ENCODE results near the gene TTC34. TPM values are rescaled to one million over a fixed set of nuclear protein-coding genes. Genes with fewer than 3 reads are reported as not detected.

Gene TTC34
- total RNA-seq, 1 donor from 2014 or later = 1.4 TPM

DNA sequence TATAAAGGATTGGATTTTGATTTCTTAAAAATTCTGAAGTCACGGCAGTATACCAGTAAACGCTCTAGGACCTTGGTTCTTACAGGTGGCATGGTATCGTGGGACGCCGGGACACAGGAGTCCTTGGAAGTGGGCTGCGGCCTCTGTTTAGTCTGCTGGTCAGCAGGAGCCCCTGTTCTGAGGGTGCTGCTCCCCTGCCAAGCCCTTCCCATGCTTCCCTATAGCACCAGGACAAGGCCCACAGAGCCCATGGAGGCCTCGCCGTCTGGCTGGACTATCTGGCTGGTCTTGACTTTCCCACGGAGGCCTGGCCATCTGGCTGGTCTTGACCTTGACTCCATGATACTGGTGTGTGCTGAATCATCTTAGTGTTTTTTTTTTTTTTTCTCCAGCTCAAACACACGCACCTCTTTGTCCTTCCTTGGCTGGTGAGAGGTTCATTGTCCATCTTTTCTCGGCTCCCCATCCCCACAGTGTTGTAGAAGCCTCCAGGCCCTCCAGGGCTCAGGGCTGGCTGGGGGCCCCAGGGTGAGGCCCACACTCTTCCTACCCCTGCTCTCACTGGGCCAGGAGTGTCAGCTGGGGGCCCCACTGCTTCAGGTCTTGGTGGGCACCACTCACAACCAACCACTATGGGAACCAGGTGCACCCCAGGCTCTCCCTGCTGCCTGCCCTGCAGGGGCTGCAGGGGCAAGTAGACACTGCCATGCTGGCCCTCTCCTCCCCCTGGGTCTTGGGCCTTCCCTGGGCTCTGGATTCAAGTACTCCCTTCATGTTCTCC is 16.5 kb upstream of the TTC34 start:
- intact Hi-C loops (cut with DNase I) = no loop called here
- DNase-seq (ENCODE audit: low spot score) = no peak
- no peak for ATAC-seq

DNA sequence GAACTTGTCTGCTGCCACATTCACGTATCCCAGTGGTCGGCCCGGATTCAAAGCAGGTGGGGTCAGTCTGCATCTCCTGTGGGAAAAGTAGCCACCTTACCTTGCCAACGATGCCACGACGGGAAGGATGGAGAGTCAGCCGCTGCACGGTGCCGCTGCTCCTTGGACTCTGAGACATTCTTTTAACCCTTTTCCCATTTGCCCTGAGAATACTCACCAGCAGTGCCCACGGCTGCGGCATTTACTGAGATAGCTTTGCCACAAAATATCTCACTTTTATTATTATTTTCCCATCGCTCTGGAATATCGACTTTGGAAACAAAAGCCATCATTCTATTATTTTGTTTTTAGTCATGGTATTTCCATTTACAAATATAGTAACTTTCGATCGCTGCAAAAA is 15.3 kb upstream of the TTC34 start:
- no peak for DNase-seq (ENCODE audit: low spot score)
- intact Hi-C loops (cut with DNase I) = no loop called here
- ATAC-seq = no peak

DNA sequence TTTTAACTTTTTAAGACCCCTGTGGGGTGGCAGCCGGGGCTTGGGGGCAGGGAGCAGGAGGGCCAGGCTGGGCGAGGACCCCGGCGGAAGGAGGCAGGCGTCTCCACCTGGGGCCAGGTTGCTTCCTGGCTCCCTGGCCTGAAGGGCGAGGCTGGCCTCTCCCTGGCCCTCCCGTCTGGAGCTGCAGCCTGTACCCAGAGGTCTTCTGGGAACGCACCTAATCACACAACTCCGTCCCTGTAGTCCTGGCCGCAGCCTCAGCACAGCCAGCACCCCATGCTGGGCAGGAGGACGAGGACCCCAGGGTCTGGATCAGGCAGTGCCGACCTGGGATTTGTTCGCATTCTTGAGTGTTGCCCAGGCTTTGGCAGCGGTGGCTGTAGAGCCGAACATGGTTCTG is 14.1 kb upstream of the TTC34 start:
- intact Hi-C loops (cut with DNase I) = no loop called here
- ATAC-seq (no peak), DNase-seq (ENCODE audit: low spot score) (no peak)

DNA sequence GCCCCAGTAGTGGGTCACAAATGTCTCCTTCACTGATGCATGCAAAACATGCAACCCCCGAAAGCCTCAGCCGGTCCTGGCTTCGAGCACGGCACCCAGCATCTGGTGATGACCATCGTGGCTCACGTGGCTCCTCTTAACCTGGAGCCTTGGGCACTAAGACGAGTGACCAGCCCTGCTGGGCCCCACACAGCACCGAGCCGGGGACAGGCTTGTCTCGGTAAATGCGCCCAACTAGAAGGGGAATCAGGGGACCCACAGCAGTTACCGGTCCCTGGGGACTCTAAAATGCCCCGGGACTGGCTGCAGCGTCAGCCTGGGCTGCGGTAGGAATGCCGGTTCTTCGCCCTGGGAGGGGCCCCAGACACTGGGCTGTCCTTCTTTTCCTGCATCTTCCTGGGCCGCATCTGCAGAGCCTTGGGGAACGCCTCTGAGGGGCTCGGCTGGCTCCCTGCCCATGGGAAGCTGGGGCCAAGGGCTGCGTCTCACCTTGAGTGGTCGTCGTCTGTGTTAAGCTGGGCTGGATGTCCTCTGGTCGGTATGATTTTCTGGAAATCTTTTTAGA is 13.1 kb upstream of the TTC34 start:
- intact Hi-C loops (cut with DNase I) = no loop called here
- DNase-seq (ENCODE audit: low spot score) (no peak), ATAC-seq (no peak)

DNA sequence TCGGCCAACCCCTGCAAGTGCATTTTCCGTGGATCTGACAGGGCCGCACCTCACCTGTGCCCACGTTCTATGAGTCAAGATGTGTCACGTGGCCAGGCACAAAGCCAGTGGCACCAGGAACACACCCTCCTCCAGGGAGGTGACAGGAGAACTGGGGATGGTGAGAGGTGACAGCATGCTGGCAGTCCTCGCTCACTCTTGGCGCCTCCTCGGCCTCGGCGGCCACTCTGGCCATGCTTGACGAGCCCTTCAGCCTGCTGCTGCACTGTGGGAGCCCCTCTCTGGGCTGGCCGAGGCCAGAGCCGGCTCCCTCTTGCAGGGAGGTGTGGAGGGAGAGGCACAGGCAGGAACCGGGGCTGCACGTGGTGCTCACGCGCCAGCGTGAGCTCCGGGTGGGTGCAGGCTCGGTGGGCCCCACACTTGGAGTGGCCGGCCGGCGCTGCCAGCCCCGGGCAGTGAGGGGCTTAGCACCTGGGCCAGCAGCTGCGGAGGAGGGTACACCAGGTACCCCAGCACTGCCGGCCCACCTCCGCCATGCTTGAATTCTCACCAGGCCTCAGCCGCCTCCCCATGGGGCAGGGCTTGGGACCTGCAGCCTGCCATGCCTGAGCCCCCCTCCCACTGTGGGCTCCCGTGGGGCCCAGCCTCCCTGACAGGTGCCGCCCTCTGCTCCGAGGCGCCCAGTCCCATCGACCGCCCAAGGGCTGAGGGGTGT is 11.6 kb upstream of the TTC34 start:
- DNase-seq (ENCODE audit: low spot score) (no peak), ATAC-seq (no peak)
- intact Hi-C loops (cut with DNase I) = no loop called here

DNA sequence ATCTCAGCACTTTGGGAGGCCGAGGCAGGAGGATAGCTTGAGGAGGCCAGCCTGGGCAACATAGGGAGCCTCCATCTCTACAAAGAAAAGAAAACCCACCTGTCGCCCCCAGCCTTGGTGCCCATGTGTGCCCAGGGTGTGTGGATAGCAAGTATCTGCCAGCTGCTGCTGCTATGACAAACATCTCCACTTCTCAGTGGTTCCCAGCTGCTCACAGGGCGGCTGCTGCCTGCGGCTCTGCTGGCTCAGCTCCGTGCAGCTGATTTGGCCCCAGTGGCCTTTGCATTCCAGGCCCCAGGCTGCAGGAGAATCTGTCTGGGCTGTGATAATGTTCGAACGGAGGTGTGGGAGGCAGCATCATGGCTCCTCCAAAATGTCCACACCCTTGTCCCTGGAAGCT is 10.6 kb upstream of the TTC34 start:
- DNase-seq (ENCODE audit: low spot score) (no peak), ATAC-seq (no peak)
- intact Hi-C loops (cut with DNase I) = no loop called here

DNA sequence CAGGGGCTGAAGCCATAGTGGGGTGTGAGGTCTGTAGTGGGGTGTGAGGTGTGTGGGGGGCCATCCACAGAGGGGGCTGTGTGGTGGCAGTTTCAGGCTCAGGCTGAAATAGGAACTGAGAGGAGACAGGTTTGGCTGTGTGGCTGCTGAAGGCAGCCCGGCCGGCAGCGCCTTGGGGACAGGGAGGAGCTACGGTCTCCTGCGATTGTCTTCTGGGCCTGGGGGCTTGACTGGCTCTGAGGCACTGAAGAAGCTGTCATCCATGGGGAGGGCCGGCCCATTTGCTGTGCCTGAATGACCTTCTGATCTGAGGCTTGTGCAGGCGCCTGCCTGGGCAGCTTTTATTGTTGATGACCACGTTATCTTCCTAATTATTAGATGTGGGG is 10.0 kb upstream of the TTC34 start:
- DNase-seq (ENCODE audit: low spot score) (no peak), ATAC-seq (no peak)
- intact Hi-C loops (cut with DNase I) = no loop called here

DNA sequence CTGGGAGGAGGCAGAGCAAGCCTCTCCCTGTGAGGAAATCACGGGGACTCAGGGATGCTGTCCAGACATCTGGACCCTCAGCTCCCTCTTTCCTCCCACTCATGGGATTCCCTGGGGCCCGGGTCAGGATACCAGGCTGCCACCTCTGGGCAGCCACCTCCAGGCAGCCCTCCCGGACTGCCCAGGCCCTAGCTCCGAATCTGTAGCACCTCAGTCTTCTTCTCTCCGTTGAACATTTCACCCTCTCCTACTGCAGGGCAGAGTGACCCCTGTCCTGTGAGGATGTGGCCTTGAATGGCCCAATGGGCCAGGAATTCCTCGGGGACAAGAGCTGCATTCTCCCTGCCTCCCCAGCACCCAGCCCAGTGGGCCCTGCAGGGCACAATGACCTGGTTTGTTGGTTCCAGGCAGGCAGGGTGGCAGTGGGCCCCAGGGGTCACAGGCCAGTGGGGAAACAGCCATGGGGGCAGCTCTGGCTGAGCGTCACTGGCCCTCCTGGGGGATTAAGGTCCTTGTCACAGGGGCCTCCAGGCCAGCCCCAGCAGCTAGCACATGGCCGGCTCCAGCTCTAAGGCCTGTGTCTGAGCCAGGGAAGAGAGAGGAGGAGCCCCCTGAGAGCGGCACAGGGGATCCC is 9.5 kb upstream of the TTC34 start:
- ATAC-seq = no peak
- no peak for DNase-seq (ENCODE audit: low spot score)
- intact Hi-C loops (cut with DNase I) = no loop called here

DNA sequence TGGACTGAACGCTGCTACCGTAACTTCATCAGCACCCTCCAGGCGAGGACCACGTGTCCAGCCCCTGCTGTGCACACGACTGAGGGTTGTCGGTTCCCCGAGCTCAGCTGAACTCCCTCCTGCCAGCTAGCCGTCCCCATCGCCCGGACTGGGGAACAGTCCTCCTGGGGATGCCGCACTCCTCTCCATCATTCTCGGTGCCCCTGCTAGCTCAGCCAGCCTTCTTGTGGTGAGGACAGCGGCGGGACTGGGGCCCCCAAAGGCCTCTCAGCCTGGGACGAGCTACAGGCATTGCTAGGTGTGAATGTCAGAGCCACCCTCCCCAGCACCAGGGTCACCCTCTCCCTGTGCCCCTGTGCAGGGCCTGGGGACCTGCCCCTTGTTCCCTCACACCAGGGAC is 8.8 kb upstream of the TTC34 start:
- no peak for DNase-seq (ENCODE audit: low spot score)
- no peak for ATAC-seq
- intact Hi-C loops (cut with DNase I) = no loop called here

DNA sequence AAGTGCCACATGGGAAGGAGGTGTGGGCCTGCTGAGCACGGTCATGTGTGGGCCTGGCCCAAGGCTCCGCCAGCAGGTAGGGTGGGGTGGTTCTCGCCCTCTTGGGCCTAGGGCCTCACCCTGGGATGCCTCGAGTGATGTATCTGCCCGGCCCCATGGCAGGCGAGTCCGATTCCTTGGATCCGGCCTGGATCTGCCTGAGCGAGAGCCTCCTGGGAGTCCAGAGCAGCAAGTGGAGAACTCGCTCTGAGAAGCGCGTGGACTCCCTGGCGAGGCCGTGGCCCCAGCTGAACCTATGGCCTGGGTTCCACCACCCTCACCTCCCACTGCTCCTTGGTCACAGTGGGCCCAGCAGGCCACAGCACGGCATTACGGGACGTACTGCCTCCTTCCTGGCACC is 8.2 kb upstream of the TTC34 start:
- intact Hi-C loops (cut with DNase I) = no loop called here
- no peak for ATAC-seq

DNA sequence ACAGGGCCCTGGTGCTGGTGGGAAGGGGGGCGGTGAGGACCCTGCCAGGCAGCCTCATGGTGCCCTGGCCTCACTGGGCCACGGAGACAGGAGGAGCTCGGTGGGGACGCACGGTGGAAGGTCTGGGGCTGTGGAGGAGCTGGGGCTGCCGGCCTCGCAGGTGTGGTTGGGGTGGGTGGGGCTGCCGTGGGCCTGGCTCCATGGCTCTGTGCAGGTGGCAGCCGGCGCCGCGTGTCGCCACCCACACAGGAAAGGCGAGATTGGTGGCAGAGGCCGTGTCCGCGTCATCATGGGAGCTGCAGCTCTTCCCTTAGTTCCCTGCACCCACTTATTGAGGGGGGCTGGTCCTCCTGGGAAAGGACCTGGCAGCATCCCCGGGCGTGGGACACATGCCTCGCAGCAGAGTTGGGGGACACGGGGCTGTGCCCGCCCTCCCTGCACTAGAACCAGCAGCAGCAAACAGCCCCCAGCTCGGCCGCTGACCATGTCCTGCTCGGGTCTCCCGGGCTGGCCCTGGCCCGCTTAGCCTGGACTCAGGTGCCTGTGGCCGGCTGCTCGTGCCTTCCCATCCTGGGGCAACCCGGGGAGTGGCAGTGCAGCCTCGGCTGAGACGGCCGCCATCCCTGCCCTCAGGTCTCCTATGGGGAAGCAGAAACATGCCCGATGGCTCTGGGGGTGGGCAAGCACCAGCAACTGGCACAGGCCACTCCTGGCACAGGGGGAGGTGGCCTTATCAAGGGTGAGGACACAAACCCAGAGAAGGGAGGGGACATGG is 7.5 kb upstream of the TTC34 start:
- intact Hi-C loops (cut with DNase I) = no loop called here
- DNase-seq (ENCODE audit: low spot score) (no peak), ATAC-seq (no peak)

More for the DNA sequence above, 8.2 kb upstream of the TTC34 start:
- no peak for DNase-seq (ENCODE audit: low spot score)

DNA sequence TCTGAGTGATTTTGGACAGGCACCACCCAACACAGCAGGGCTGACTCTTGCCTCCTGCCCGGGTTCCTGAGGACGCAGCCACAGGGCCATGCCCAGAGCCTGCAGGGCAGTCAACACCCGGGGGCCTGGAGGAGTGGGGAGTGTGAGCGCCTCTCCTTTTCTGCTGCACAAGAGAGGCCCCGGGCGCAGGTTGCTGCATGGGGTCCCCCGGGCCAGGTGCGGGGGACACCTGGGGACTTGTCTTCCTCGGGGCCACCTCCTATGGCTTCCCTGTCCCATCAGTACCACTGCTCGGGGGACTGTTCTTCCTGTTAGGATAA is 6.9 kb upstream of the TTC34 start:
- ATAC-seq (no peak), DNase-seq (ENCODE audit: low spot score) (no peak)
- intact Hi-C loops (cut with DNase I) = no loop called here

DNA sequence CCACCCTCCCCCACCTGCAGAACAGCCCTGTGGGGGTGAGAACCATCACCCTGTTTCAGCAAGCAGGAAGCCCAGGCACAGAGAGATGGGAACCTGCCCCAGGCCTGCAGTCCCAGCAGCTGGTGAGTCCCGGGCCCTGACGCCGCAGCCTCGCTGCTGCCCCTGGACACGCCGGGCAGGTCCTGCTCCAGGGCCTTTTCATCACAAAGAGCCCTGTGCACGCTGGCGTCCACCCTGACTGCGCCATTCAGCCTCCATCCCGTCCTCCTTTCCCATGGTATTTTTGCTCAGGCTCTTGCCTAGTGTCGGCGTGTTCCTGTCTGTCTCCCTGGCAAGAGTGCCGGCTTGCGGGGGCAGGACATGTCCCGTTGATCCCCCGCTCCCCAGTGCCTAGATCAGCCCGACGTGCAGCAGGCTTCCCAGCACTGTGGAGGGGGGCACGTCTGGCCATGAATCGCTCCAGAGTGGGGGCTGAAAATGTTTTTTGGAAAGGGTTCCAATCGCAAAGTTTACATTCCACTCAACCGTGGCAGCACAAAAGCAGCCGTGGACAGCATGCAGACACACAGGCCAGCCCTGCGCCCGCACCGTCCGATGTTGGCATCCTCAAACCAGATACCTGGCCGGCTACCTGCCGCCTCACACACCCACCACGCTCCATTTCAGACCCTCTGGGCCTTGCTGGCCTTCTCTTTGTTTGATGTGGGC is 6.3 kb upstream of the TTC34 start:
- DNase-seq (ENCODE audit: low spot score) (no peak), ATAC-seq (no peak)
- intact Hi-C loops (cut with DNase I) = no loop called here

DNA sequence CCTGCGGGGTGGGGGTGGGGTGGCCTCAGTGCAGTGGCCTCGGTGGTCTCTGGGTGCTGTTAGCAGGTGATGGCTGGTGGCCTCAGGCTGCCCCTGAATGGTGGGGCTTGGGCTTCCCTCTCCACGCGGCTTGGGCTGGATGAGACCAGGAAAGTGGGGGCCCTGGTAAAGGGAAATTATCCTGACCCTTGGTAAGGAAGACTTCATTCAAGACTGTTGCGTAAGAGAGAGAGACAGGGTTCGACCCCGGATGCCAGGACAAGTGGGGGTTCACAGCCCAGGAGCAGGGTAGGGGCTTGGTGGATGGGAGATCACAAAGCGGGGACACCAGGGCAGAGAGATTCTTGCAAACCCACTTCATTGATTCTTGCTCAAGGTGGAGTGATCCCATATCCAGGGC is 5.5 kb upstream of the TTC34 start:
- intact Hi-C loops (cut with DNase I) = no loop called here
- ATAC-seq (no peak), DNase-seq (ENCODE audit: low spot score) (no peak)

DNA sequence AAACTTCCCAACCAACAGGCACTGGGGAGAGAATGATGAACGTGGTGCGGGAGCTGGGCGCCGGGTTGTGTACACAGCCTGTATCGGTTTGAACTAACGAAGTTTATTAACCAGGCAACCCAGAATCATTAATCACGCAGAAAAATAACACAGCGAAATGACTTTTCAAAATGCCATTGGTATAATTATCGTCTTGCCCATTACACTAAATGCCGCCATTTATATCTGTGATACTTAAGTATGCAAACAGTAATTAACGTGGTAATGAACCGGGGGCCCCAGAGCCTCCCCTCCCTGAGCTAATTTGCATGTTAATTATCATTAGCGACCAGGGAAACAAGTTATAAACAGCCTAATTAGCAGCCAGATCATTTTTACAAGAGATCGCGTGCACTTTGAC is 5.1 kb upstream of the TTC34 start:
- ATAC-seq (no peak), DNase-seq (ENCODE audit: low spot score) (no peak)
- intact Hi-C loops (cut with DNase I) = no loop called here

DNA sequence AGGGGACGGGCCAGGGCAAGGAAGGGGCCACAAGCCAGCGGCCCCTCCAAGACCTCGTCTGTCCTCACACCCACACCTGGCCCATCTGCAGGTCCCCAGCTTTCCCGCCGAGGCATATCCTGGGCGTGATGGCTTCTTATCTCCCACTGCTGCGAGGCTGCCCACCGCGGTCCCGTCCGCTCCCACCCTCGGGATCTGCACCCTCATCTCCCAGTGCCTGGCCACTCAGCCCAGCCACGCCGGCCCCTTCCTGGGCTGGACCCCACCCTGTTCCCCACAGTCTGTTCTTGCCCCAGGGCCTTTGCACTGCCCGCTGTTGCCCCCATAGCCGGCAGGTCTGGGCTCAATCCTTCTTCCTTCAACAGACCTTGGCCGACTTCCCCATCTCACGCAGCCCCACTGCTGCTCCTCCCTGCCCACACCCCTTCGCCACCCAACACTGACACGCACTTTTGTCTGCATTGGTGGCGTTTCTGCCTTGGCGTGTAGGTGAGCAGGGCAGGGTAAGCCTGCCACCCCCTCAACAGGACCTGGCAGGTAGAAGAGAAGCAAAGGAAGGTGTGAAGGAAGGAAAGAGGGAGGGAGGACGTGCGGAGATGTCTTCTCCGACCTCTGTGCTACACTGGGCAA is 4.4 kb upstream of the TTC34 start:
- DNase-seq (ENCODE audit: low spot score) = no peak
- no peak for ATAC-seq
- intact Hi-C loops (cut with DNase I) = no loop called here

DNA sequence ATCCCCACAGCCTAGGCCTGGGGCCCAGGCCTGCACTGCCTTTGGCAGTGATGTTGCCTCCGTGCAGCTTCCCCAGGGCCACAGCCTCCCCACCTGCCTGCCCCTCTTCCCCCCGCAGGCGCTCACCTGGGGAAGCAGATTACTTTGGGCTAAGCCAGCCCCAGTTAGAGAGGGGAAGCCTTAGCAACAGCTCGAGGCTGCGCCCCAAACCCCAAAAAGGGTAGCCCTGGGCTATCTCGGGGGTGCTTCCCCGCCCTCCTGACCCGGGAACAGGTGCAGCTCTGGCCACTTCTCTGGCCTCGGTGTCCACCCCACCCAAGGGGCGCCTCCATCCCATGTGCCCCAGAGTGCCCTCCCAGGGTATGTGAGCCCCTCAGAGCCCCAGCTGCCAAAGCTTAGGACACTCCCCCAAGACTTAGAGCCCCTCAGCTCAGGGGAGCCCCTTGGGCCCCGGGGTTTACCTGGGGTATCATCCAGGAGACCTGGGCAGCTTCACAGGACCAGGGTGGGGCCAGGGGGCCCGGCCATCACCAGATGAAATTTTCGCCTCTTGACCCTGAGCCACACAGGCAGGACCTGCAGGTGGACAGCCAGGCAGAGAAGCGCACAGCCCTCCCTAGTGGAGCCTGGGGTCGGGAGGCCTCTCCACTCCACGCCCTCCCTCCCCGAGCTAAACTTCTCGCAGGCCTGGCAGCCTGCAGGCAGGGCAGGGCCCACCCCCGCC is 3.3 kb upstream of the TTC34 start:
- ATAC-seq = no peak
- intact Hi-C loops (cut with DNase I) = no loop called here
- DNase-seq (ENCODE audit: low spot score) = no peak
